ENCODE measurements around the gene LRCH4.
A peak's percentile ranks its signal among the peaks of the same experiment; 100 is the strongest.
"Not testable (repeated sequence)": the region's sequence is repeated elsewhere in the genome, so short reads cannot be mapped to it uniquely, and the experiment has no call there.

The LRCH4 gene

DNA sequence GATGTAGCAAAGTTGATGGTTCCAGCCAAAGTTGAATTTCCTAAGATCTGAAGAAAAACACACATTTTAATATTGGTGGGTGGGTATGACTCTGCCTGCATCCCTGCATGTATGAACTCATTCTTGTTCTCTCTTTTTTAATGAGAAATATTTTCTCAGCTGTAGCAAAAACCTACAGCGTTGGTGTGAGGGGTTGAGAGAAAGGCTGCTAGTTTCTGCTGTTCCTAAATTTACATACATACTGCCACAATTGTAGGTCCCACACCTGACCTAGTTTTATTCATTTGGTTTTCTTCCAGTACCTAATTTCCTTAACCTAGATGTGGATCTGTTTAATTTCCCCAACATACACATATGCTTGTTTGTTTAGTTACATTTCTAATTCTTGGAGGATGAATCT, 42.3 kb downstream of the LRCH4 start:
- no peak for ATAC-seq

DNA sequence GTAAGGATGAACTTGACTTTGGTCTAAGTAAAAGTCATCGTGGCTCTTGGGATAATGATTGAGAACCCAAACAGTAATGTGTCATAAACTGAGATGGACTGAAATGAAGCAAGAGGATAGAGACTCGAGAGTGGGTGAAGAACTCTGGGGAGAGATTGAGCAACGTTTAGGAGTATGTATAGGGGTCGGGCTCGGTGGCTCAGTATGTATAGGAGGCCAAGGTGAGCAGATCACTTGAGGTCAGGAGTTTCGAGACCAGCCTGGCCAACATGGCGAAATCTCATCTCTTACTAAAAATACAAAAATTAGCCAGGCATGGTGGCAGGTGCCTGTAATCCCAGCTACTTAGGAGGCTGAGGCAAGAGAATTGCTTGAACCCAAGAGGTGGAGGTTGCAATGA, 44.6 kb downstream of the LRCH4 start:
- not testable (repeated sequence) for ATAC-seq

DNA sequence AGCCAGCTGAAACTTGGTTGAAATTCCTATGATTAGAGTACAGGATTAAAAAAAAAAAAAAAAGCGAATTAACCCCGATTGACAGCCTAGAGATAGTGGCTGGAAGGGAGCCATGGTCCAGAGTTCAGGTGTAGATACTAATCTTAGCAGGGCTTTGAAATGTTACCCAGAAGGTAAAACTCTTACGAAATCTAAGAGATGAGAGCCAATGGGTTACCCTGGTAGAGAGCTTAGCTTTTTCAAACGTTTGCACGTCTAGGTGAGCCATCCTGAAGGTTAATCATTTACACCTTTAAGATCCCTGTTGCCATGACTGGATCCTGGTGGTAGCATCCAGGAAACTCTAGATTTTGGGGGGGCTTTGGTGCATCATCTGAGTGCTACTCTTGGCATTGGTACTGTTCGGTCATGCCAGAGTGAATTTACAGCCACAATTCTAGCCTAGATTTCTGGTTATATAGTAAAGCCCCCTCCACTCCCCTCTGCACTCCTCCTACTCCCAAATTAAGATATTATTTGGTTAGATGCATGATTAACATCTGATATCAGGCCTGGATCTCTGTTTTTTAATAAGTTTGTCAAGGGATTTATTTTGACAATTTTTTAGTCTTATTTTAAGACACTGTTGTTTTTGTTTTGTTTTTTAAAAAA, 45.7 kb downstream of the LRCH4 start:
- ATAC-seq = no peak

DNA sequence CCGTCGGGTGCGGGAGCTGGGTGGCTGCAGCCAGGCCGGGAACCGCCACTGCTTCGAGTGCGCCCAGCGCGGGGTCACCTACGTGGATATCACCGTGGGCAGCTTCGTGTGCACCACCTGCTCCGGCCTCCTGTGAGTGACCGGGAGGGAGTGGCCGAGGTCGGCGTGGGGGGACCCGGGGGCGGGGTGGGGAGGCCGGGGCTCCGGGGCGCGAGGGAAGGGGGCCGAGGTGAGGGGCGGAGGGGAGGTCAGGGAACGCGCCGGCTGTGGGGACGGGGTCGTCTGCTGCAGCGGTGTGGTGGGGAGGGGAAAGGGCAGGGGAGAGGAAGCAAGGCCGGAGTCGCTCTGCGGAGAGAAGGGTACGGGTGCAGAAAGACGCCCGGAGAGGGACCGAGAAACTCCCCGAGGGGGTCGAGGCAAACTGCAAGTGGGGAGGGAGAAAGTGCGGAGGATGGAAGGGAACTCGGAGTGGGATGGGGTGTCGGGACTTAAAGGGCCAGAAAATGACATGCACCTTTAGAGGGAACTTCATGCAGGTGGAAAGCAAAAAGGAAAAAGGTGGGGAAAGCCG, 46.4 kb downstream of the LRCH4 start:
- ATAC-seq = no peak

DNA sequence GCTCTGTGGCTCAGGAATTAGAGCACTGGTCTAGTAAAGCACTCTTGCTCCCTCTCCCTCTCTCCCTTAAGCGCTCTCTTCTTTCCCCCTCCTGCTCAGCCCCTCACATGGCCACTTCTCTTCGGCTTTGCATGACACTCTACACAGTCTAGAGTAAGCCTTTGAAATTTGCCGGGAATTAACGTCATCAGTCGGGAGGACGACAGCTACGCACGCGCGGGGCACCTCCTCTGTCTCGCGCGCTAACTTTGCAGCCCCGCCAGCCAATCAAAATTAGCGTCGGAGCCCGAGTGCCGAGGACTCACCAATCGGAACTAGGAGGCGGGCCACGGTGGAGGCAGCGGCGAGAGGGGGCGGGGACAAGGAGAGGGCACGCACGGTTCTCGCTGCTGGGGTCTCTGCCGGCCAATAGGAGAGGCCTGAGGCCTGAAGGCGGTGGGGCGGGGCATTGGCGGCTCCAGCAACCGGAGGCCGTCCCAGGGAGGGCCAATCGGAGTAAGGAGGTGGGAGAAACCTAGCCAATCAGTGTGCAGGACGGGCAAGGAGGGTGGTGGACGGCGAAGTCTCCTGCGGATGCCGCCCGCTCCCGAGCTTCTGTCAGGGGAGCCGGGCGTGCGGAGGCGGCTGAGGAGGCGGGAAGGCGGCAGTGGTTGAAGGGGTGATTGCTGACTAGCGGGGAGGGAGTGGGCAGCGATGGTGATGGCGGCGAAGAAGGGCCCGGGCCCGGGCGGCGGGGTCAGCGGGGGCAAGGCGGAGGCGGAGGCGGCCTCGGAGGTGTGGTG, 47.1 kb downstream of the LRCH4 start, which contains the start of gene AGFG2:
AGFG2 (plus strand) TSS at position 550 of the 782 bp plus-strand sequence; CDS start at position 694, 144 bp downstream.
- peak; percentile 95 to 96 for ATAC-seq

DNA sequence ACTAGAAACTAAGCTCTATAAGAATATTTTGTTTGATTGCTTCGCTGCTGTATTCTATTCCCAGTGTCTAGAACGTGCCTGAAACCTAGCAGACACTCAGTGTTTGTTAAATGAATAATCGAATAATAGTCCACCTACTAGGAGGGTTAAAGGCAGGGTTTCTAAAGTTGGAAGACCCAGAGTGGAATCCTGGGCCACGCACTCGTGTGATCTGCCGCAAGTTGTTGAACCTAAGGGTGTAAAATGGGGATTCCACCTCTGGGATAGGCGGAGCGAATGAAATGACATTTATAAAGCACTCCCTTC, 47.6 kb downstream of the LRCH4 start:
- no peak for ATAC-seq

DNA sequence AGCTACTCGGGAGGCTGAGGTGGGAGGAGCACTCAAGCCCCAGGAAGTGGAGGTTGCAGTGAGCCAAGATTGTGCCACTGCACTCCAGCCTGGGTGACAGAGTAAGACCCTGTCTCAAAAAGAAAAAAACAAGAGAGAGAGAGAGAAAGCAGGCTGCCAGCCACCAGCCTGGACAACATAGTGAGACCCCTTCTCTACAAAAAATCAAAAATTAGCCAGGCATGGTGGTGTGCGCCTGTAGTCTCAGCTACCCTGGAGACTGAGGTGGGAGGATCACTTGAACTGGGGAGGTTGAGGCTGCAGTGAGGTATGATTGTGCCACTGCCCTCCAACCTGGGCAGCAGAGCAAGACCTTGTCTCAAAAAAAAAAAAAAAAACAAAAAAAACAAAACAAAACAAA, 49.2 kb downstream of the LRCH4 start:
- not testable (repeated sequence) for ATAC-seq

DNA sequence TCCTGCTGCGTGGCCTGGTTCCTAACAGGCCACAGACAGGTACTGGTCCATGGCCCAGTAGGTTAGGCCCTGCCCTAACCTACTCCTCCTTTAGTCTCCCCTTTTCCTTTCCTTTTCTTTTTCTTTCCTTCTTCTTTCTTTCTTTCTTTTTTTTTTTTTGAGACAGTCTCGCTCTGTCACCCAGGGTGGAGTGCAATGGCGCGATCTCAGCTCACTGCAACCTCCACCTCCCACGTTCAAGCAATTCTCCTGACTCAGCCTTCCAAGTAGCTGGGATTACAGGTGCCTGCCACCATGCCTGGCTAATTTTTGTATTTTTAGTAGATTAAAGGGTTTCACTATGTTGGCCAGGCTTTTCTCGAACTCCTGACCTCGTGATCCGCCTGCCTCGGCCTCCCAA, 49.9 kb downstream of the LRCH4 start:
- not testable (repeated sequence) for ATAC-seq

DNA sequence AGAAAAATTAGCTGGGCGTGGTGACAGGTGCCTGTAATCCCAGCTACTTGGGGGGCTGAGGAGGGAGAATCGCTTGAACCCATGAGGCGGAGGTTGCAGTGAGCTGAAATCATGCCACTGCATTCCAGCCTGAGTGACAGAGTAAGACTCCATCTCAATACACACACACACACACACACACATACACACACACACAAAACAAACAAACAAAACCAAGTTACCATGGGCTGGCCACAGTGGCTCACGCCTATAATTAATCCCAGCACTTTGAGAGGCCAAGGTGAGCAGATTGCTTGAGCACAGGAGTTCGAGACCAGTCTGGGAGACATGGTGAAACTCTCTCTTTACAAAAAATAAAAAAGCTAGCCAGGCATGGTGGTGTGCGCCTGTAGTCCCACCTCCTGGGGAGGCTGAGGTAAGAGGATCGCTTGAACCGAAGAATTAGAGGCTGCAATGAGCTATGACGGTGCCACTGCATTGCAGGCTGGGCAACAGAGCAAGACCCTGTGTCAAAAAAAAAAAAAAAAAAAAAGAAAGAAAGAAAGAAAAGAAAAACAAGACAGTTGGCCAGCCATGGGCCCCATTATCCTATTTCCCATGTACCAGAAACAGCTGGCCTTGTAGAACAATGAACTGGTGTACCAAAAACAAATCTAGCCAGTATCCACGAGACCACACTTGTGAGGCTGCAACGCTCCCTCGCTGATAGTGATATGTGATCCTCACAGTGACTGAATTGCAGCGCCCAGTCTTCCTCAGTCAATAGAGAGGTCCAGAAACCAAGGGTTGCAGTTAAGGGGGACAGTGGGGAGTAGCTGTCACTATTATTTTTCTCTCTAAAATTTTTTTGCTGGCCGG, 53.5 kb downstream of the LRCH4 start:
- ATAC-seq = no peak

DNA sequence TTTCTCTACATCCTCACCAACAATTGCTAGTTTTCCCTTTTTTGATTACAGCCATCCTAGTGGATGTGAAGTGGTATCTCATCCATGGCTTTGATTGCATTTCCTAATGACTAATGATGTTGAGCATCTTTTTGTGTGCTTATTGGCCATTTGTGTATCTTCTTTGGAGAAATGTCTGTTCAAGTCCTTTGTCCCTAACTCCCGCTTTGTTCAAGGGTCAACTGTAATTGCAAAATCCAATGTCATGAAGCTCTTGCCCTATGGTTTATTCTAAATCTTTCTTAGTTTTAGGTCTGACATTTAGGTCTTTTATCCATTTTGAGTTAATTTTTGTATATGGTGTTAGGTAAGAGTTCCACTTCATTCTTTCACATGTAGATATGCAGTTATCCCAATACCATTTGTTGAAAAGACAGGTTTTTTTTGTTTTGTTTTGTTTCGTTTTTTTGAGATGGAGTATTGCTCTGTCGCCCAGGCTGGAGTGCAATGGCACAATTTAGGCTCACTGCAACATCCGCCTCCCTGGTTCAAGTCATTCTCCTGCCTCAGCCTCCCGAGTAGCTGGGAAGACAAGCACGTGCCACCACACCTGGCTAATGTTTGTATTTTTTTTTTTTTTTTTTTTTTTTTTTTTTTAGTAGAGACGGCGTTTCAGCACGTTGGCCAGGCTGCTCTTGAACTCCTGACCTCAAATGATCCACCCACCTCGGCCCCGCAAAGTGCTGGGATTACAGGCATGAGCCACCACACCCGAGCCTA, 57.6 kb downstream of the LRCH4 start:
- not testable (repeated sequence) for ATAC-seq

Measured in activated CD4-positive, CD25-positive, alpha-beta regulatory T cell treated with anti-CD3 and anti-CD28 coated beads, Interleukin-2, amount 50 U/mL, for 24 hours (primary cell).